ENCODE results near the gene SLC2A3. TPM values are rescaled to one million over a fixed set of nuclear protein-coding genes. Genes with fewer than 3 reads are reported as not detected.
A peak's percentile ranks its signal among the peaks of the same experiment; 100 is the strongest.
"Not testable (repeated sequence)": the region's sequence is repeated elsewhere in the genome, so short reads cannot be mapped to it uniquely, and the experiment has no call there.

Gene SLC2A3
- total and polyA plus RNA-seq, 4 donors: 13.4 to 435 (median 126) TPM

- no peak for TF ChIP-seq CTCF (IDR thresholded peaks at IDR 0.05; ENCODE audit: control extremely low read depth, extremely low read depth)
- no peaks in the 10 kb centered on the region for H3K27me3 ChIP-seq (ENCODE audit: control insufficient read depth in 3 of 3, insufficient read depth in 3 of 3, low read length in 2 of 3)
- H3K4me1 ChIP-seq (ENCODE audit: control insufficient read depth in 5 of 5, insufficient read depth in 5 of 5, low read length in 5 of 5): peaks cover 0 to 15% (median 0%) of the 10 kb centered on the region in 5 donors
- peak in 2 of 3 donors; percentile 70 to 83 for DNase-seq
- no peak overlapping the region for H3K4me3 ChIP-seq
- ATAC-seq (ENCODE audit: insufficient read depth, low FRiP score): no peak
- no peak overlapping the region for H3K9ac ChIP-seq (ENCODE audit: insufficient read depth in 1 of 2, low read length in 2 of 2)
- no peaks in the 10 kb centered on the region for H3K36me3 ChIP-seq (ENCODE audit: control insufficient read depth in 4 of 4, insufficient read depth in 4 of 4, low read length in 4 of 4)
- no peak overlapping the region for H3K27ac ChIP-seq (ENCODE audit: low read depth in 1 of 2, low read length in 1 of 2)
- H3K9me3 ChIP-seq (ENCODE audit: control insufficient read depth in 4 of 4, insufficient read depth in 3 of 4, low read length in 3 of 4): no peaks in the 10 kb centered on the region
- WGBS, 2 donors: 4 to 16% methylated on average over 1 of the region's 1 CpG
These were observed 30.9 kb downstream of the SLC2A3 start for GRCh38 chr12:7905071-7905470.

GRCh38 chr12:7902416-7902815 is 33.6 kb downstream of the SLC2A3 start:
- not testable (repeated sequence) for H3K9me3 ChIP-seq (ENCODE audit: control insufficient read depth in 4 of 4, insufficient read depth in 3 of 4, low read length in 3 of 4); H3K9ac ChIP-seq (ENCODE audit: insufficient read depth in 1 of 2, low read length in 2 of 2); H3K4me3 ChIP-seq; H3K27me3 ChIP-seq (ENCODE audit: control insufficient read depth in 3 of 3, insufficient read depth in 3 of 3, low read length in 2 of 3); DNase-seq; H3K36me3 ChIP-seq (ENCODE audit: control insufficient read depth in 4 of 4, insufficient read depth in 4 of 4, low read length in 4 of 4); ATAC-seq (ENCODE audit: insufficient read depth, low FRiP score); H3K27ac ChIP-seq (ENCODE audit: low read depth in 1 of 2, low read length in 1 of 2)
- 92 to 94% methylated on average over 8 of the region's 8 CpGs for WGBS, 2 donors
- peaks cover 0 to 15% (median 0%) of the 10 kb centered on the region in 5 donors for H3K4me1 ChIP-seq (ENCODE audit: control insufficient read depth in 5 of 5, insufficient read depth in 5 of 5, low read length in 5 of 5)

GRCh38 chr12:7899755-7900154 is 36.2 kb downstream of the SLC2A3 start:
- no peak overlapping the region for H3K4me3 ChIP-seq
- H3K27me3 ChIP-seq (ENCODE audit: control insufficient read depth in 3 of 3, insufficient read depth in 3 of 3, low read length in 2 of 3): no peaks in the 10 kb centered on the region
- H3K9ac ChIP-seq (ENCODE audit: insufficient read depth in 1 of 2, low read length in 2 of 2): no peak overlapping the region
- no peaks in the 10 kb centered on the region for H3K4me1 ChIP-seq (ENCODE audit: control insufficient read depth in 5 of 5, insufficient read depth in 5 of 5, low read length in 5 of 5)
- 89 to 97% methylated on average over 7 of the region's 7 CpGs for WGBS, 2 donors
- ATAC-seq (ENCODE audit: insufficient read depth, low FRiP score): no peak
- DNase-seq: no peak
- H3K9me3 ChIP-seq (ENCODE audit: control insufficient read depth in 4 of 4, insufficient read depth in 3 of 4, low read length in 3 of 4): no peaks in the 10 kb centered on the region
- H3K36me3 ChIP-seq (ENCODE audit: control insufficient read depth in 4 of 4, insufficient read depth in 4 of 4, low read length in 4 of 4): no peaks in the 10 kb centered on the region
- H3K27ac ChIP-seq (ENCODE audit: low read depth in 1 of 2, low read length in 1 of 2): no peak overlapping the region
- TF ChIP-seq CTCF (IDR thresholded peaks at IDR 0.05; ENCODE audit: control extremely low read depth, extremely low read depth): no peak

GRCh38 chr12:7896726-7897125 is 39.3 kb downstream of the SLC2A3 start:
- 87 to 94% methylated on average over 4 of the region's 4 CpGs for WGBS, 2 donors
- ATAC-seq (ENCODE audit: insufficient read depth, low FRiP score); H3K4me3 ChIP-seq; H3K4me1 ChIP-seq (ENCODE audit: control insufficient read depth in 5 of 5, insufficient read depth in 5 of 5, low read length in 5 of 5); H3K27ac ChIP-seq (ENCODE audit: low read depth in 1 of 2, low read length in 1 of 2); H3K27me3 ChIP-seq (ENCODE audit: control insufficient read depth in 3 of 3, insufficient read depth in 3 of 3, low read length in 2 of 3); H3K9me3 ChIP-seq (ENCODE audit: control insufficient read depth in 4 of 4, insufficient read depth in 3 of 4, low read length in 3 of 4); DNase-seq; H3K36me3 ChIP-seq (ENCODE audit: control insufficient read depth in 4 of 4, insufficient read depth in 4 of 4, low read length in 4 of 4); H3K9ac ChIP-seq (ENCODE audit: insufficient read depth in 1 of 2, low read length in 2 of 2): not testable (repeated sequence)
